ENCODE results near the gene TRMT10A.
"Not testable (repeated sequence)": the region's sequence is repeated elsewhere in the genome, so short reads cannot be mapped to it uniquely, and the experiment has no call there.

The TRMT10A gene

DNA sequence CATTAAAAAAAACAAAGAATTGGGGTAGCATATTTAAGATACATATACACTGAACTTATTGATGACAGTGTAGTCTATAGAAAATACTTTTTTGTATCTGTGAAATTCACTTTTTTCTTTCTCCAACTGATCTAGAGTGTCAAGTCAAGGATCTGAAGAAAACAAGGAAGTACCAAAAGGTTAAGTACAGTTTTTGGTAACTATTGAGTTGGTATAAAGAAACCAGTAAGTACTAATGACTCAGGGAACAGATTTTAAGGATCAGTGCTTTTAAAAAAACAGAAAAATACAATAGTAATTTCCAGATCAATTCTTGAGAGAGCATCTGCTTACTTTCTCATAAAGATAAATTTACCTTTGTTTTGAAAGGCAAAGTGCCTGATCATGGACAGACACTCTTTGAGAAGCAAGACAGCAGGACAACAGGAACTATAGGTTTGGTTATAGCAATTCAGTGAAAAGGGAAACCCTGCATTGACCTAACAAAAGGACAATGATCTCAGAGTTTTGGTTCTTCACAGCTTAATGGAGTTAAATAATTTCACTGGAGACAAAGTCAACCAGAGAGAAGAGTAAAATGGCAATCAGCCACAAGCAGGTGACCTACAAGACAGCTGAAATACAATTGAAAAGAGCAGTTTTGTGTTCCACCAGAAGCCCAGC lies 23.4 kb downstream of the TRMT10A start:
- DNase-seq: no peak

DNA sequence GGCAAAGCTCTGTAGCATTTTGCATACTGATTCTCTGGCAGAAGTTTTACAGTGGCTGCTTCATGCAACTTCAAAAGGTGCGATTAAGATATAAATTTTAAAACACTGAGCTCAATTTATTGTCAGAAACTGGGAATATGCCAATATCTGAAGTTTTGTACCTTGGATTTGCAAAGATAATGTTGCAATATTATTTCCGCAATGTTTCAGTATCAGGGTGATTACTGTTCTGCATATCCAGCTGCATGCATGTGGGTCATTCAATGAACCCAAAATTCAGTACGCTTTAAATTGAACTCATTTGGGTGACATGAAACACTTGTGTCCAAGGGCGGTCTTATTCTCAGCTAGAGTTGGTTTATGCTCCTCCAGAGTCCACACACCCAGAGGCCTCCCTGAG lies 26.2 kb downstream of the TRMT10A start:
- no peak for DNase-seq

DNA sequence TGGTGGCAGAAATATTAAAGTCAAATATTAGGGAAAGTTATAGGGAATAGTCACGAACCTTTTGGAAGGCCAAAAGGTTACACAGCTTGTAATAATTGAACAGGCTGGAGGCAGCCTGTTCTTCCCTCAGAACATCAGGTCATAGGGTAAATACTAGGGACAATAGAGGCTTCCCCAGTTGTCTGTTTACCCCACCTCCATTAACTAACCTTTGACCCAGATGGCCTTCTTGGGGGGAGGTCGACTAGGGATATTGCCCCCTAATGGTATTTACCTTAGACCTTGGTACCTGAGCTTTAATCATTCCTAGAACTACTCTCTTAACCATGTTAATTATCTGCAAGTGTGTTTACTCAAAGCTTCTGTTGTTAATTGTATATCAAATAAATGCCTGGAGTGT lies 27.0 kb downstream of the TRMT10A start:
- DNase-seq: no peak

DNA sequence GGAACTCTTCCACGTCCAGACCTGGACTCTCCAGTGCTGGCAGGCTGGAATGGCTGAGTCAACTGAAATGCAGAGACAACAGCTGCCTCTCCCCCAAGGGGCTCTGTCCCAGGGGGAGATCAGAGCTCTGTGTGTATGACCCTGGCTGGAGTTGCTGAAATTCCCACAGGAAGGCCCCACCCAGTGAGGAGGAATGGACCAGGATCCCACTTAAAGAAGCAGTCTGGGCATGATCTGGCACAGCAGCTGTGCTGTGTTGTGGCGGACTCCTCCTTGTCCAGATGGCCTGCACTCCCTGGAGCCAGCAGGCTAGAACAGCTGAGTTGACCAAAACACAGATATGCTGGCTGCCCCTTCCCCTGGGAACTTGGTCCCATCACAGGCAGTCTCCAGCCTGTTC lies 27.6 kb downstream of the TRMT10A start:
- no peak for DNase-seq

DNA sequence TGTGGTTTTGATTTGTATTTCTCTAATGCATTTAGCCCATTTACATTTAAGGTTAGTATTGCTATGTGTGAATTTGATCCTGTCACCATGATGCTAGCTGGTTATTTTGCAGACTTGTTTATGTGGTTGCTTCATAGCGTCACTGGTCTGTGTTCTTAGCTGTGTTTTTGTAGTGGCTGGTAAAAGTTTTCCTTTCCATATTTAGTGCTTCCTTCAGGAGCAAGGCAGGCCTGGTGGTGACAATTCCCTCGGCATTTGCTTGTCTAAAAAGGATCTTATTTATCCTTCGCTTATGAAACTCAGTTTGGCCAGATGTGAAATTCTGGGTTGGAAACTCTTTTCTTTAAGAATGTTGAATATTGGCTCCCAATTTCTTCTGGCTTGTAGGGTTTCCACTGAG lies 29.1 kb downstream of the TRMT10A start:
- not testable (repeated sequence) for DNase-seq

DNA sequence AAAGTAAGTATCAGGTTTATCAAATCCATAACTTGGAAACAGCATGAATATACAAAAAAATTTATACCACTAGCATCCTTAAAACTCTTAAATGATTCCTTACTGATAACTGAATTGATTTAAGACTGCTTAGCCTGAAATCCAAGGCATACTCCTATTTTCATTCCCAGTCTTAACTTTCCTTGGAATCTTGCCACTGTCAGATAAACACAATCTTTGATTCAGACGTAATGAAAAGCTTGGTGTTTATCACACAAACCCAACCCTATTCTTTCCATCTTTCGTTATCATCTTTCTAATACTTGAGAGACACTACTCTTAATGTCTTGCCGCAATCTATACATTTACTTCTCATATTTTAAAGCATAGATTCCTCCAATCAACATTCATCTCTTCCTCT lies 33.9 kb downstream of the TRMT10A start:
- no peak for DNase-seq

DNA sequence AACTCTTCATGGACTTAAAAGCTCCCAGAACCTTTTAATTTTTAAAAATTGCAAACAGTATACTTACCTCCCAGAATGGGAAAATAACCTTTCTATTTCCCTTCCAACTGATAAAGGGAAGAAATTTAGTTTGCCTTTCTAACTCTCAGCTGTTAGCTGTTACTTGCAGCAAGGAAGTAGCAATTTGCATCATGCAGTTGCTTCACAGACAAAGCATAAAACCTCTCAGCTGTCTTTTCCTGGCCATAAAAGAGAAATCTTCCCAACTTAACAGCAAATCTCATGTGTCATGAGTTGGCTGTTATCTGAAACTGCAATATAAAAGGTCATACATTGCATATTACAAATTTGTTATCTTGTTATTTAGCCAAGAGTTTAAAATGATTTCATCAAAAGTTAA lies 34.6 kb downstream of the TRMT10A start:
- no peak for DNase-seq

DNA sequence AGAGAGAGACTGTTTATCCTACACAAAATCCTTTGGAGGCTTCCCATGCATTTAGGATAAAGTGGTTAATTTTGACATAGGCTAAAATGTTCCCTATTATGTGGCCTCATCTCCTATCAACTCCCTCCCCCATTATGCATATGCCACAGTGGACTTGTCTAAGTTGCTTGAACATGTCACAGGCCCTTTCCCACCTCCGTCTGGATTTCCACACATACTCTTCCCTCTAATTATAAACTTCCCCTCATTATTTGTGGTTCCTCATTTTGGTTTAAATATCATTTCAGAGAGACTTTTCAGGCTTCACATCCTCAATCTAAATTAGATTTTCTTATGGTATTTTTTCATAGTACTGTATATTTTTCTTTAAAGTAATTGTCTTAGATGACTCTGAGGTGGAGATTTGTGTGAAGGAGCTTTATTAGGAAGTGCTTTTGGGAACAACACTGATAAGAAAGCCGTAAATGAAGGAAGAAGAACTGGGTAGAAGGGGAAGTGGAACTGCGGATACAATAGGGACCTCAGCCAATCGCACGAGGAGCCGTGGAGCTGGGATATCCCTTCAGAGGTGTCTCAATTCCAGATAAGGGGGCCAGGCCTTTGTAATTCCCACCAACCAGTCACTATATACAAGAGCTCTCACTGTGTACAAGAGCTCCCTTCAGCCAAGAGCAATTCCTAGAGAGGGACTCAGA lies 45.1 kb downstream of the TRMT10A start:
- DNase-seq: no peak

DNA sequence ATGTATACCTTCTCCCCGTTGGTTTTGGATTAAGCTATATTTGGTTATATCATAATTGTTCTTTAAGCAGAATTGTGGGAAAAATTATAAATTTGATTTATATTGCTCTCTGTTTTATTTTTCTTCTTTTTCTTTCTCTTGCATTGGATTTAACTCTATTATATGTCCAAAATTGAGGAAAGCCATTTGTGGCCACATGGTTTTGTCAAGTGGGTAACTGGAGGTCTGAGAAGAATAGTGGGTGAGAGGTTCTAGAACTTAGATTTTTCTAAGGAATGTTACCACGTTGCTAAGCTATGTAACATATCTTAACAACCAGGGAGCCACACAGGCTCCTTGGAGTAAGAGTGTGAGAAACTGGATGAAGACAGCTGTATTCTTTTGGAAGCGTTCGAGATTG lies 53.1 kb downstream of the TRMT10A start, which contains the start of gene C4orf17:
Gene C4orf17 (plus strand): TSS at position 301 of the 400 bp plus-strand sequence. CDS start 2,061 bp downstream, outside the sequence.
- DNase-seq: no peak

DNA sequence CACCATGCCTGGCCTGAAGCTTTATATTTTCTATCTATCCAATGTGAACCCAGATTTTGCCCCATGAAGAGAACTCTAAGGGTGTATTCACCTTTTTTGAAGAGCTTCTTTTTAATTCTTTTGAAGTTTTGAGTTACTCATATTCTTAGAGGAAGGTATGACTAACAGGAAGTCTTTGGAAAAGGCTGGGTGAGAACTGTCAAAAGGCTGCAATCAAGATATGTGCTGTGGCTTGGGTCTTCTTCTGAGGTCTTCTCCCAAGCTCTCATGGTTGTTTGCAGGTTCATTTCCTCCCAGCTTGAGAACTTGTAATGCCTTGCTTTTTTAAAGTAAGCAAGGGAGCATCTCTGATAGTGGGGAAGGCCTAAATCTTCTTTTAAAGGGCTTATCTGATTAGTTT lies 56.1 kb downstream of the TRMT10A start:
- no peak for DNase-seq

DNA sequence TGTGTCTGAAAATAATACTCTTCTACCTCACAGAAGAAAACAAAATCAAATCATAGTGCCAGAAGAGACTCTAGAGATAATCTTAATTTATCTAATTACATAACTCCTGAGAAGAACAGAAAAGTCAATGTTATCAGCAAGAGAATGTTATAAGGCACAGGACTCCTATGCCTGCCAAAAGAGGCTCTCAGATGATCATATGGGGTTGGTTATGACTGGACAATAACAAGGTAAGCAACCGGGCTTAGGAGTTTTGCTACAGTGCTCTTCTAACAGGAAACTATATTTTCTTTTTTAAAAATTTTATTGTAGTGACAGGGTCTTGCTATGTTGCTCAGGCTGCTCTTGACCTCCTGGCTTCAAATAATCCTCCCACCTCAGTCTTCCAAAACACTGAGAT lies 56.5 kb downstream of the TRMT10A start:
- no peak for DNase-seq

DNA sequence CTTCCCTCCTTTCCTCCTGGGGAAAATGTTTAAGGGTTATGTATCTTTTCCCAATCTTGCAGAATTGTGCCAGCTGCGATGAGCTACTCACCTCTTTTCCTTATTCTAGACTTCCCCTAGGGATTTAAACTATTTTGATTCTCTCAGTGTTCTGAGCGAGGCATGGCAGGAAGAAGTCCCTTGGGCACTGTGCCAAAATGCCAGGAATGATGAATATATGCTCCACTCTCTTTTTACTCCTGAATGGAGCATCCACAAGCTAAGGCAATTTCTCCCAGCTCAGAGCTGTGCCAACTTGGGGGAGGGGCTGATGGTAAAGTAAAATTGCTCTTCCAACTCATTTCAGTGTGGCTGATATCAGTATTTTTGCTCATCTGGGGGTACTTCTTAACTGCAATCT lies 57.1 kb downstream of the TRMT10A start:
- peak; percentile 28 for DNase-seq

DNA sequence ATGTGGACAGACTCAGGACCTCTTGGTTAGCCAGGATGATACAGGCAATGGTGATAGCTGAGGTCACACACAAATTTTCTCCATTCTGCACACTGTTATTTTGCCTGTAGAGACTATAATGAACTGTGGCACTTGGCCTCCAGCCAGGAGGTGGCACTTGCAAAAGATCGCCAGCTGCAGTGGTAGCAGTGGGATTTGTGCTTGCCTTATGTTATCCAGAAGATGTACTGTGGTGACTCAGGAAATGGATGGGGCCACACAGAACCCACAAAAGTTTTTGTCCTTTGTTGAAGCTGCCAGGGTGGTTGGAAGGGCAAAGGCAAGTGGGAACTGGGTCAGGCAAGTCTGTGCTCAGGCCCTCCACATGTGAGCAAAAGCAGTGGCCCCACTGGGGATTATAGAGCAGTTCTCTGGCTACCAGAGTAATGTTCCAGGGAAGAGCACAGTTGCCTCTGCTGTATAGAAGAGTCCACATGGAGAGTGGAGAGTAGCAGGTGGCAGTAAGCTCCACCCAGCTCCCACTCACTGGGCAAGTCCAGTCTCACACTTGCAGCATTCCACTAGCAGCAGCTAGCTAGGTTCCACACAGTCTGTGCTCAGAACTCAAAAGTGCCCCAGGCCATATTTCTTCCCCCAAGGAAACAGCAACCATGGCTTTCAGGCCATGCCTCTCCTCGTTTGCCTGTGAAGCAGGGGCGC lies 58.9 kb downstream of the TRMT10A start:
- peak; percentile 27 for DNase-seq

Data from NCI-H2171 (cell line).